GM18505 (cell line): ENCODE results near the gene MEPCE.

Source experiments
- ATAC-seq: cut with Tn5 transposase; IDR thresholded peaks from one replicate; pipeline ENCODE4 v1.9.1; 2021; ENCODE audit not compliant: unreplicated experiment
- POLR2A ChIP-seq: IDR thresholded peaks from 4 replicates; pipeline ENCODE4 v1.6.1; 2011; ENCODE audit warnings: borderline replicate concordance; ENCODE audit not compliant: insufficient read depth, insufficient read length; ENCODE audit errors: extremely low read depth

MEPCE gene

DNA sequence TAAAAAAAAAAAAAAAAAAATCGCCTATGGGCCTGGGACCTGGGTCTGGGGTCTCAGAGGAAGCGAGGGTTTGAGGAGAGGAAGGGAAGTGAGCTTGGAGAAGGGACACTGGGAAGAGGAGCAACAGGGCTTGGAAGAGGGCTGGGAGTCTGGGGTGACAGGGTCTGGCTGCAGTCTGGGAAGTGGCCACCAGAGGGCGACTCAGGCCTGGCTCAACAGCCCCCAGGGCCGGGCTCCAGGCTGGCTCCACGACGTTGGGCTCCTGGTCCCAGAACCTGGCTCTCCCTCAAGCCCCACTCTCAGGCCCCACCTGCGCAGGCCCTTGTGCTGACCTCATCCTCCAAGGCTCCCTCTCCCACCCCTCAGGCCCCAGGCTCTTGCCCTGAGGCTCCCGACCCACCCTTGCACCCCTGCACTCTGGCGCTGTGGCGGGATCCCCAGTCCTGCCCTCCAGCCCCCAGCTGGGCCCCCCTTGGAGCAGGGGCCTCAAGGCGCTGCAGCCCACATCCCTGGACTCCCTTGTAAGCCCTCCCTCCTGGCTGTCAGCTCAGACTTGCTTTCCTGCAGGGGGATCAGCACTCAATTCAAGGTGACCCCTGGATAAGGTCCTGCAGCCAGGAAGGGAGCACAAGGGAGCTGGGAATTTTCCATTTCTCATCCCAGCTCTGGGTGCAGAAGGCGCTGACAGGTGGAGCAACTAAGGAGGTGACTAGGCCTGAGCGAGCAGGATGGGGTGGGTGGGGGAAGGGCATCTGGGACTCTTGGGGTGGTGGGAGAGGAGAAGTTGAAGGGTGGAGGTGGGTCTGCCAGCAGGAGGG lies 39.8 kb downstream of the MEPCE start:
- ATAC-seq: no peak
- TF ChIP-seq POLR2A: peak; percentile 31

DNA sequence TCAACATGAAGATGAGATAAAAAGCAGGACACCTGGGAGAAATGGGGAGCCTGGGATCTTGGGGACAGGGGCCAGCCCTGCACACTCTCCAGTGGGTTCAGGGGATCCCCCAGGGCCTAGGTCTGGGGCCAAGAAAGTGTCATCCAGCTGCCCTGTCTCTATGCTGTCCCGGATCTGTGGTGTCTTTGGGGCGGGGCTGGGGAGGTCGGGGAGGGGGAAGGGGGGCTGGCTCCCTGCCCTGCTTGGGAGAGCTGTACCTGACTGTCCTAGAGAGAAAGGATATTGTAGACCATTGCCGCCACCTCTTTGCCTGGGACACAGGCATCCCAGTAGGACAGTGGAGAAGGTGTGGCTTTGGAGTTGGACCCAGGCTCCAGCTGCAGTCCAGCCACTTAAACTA lies 41.4 kb downstream of the MEPCE start:
- no peak for TF ChIP-seq POLR2A
- ATAC-seq: no peak

DNA sequence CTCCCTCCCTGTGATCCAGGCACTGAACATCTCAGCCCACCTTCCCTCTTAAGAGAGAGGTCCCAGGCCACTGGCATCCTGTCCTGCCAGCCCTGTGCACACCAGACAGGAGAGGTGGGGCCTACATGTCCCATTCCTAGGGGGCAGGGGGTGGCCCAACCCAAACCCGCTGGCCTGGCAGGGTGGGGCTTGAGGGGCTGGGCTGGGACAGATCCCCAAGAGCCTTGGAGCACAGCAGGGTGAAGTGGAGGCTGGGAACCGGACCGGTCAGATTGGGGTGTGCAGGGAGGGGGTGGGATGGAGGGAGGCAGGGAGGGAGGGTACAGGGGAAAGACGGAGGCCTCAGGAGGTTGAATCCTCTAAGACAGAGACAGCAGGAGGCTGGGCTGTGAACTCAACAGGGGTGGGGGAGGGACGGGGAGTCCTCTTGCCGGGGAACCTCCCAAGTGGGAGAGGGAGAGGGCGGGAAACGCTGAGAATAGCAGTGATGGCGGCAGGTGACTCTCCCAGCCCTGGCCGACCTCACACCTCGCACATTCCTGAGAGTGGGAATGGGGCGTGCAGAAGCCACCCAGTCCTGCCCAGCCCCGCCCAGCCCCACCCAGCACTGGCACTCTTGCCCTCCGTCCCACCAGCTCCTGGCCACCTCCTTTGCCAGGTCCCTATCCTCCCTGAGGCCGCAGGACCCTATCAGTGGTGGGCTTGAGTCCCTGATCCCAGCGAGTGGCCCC lies 42.7 kb downstream of the MEPCE start:
- ATAC-seq: no peak
- no peak for TF ChIP-seq POLR2A

DNA sequence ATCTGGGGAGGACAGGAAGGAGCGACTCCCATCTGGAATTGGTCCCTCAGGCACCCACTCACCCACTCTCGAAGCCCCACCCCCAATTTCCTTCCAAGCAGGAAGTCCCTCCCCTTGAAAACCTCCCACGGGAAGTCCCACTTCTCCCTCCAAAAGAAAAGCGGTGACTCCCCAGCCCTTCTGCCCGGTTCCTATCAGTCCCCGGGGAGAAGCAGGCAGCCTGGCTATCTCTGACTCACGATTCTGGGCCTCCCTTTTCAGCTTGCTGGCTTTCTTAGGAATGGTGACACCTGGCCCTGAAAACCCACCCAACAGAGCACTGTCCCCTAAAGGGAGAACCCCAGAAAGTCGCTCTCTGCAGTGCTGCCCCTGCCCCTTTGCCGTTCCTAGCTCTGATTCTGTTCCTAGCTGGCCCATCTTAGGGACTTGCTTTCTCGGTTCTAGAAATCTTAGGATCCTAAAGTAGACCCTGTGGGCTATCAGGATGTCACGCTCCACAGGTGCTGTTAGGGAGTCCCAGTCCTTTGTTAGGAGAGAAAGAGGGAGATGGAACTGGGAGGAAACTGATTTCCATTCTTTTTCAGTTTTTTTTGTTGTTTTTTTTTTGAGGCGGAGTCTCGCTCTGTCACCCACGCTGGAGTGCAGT lies 43.3 kb downstream of the MEPCE start:
- no peak for TF ChIP-seq POLR2A
- ATAC-seq: no peak

DNA sequence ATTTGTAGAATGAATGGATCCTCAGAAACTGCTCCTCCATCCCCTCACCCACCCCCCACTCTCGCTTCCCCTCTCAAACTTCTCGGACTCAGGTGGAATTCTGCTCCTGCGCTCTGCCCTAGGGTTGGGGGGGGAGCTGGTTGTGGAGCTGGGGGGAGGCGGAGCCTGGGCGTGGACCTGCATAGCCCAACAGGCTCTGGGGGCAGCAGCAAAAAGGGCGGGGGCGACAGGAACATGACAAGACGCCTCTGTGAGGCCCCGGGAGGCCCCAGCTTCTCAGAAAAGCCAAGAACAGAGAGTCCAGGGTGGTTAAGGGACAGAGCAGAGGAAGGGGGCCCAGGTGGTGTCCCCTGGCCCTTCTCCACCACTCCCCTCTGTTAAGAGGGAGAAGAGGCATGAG lies 45.9 kb downstream of the MEPCE start:
- no peak for ATAC-seq

DNA sequence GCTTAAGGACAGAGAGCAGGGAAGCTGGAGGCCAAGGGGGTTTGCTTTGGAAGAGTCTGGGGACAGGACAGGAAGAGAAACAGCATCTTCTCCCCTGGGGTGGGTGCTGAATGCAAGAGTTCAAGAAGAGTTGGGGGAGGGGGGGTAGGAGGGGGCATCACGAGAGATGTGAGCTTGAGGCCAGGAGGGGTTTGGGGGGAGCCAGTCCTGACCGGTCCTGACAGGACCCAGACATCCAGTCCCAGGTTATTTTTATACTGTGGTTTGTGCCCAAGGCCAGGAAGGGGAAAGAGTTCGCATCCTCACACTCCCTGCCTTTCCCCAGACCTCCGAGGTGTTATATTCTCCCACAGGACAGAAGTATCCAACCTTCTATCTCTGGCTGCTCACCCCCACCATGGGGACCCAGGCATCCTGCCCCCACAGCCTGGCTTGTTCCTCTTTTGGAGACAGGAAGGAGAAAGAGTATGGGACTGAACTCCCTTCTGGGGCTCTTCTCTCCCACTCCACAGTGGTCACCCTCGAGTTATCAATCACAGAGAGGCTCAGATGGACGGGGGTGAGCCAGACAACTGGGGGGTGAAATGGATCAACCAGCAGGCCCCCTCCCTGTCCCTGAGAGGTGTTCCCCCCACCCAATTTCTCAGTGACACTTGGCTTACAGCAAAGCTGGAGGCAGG lies 46.6 kb downstream of the MEPCE start:
- no peak for TF ChIP-seq POLR2A
- no peak for ATAC-seq

More for the DNA sequence above, 45.9 kb downstream of the MEPCE start:
- no peak for TF ChIP-seq POLR2A

DNA sequence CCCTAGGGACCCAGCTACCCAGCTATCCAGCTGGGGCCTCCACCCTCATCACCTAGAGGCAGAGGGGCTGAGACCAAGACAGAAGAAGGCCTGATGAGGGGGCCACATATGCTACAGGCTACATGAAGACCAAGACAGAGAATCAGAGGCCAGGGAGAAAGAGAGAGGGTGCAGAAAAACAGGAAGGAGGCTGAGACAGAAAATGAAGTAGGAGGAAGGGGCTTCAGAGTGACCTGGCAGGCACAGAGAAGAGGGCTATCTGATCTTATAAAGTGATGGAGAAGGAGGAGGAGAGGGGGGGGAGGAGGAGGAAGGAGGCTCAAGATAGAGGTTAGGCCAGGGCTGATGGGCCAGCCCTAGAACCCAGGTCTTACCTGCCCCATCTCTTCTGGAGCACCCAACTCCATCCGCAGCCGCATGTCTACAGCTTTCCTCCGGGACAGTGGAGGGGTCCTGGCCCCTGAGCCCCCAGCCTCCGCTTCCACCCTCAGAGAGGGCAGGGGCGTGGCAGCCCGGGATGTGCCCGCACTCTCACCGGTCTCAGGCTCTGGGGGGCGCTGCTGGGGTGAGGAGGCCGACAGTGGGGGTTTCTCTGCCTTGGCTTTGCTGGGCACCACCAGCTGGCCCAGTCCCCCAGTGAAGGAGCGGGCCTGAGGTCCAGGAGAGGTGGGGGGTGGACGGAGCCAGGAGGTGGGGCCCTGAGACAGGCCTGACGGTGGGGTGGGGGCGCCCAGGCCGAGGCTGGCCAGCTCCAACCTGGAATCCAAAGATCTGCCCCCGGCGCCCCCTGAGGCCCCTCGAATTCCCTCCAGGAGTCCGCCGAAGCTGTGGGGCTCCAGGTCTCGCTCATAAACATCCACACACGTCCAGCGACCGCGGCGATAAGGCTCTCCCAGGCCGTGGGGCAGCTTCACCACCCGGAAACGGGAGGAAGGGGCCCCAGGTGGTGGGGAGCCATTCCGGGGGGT lies 47.6 kb downstream of the MEPCE start:
- no peak for TF ChIP-seq POLR2A
- ATAC-seq: no peak

DNA sequence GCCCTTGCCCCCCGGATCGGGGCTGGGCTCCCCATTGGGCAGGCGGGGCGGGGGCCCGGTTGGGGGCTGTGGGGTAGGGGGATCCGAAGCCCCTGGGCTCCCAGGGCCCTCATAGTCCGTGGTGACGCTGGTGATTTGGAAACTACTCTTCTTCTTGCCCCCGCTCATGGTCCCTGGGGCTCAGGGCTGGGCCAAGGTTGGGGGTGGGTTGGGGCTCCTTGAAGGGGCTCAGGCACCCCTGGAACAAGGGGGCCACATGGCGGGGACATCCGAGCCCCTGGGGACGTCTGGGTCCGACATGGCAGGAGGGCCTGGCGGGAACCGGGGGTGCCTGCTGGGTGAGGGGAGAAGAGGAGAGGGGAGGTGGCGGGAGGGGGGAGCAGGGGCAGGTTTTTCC lies 48.2 kb downstream of the MEPCE start:
- no peak for ATAC-seq
- TF ChIP-seq POLR2A: no peak

DNA sequence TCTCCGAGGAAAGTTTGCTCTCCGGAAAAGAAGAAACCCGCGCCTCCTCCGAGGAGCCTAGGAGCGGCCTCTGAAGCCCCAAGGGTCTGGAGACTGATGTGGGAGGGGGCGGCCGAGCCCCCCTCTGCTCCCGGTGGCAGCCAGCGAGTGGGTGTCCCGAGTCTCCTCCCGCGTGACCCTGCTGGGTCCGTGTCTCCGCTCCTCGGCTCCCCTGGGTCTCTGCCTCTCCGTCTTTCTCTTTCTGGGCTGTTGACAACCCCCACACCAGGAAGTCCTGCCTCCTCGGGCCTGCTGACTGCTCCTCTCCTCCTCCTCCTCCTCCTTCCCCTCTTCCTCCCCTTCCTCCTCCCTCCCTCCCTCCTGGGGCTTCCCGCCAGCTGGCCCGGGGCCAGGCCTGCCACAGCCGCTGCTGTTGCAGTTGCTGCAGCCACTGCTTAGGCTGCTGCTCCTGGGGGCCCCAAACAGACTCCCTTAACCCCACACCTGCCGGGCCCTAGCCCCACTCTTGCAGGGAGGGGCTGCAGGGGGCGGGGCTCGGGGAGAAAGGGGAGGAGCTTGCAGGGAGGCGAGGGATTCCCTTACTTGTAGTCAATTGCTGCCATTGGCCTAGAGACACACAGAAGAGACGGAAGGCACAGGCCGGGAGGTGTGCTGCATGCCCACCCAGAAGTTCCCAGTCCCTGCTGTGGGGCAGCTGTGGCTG lies 49.5 kb downstream of the MEPCE start, which contains the start of gene TSC22D4:
TSS of gene TSC22D4 (minus strand) at position 257 of the 703 bp plus-strand sequence. CDS start 1,176 bp downstream, outside the sequence.
- peak; percentile 87 for TF ChIP-seq POLR2A
- ATAC-seq: peak; percentile 52

DNA sequence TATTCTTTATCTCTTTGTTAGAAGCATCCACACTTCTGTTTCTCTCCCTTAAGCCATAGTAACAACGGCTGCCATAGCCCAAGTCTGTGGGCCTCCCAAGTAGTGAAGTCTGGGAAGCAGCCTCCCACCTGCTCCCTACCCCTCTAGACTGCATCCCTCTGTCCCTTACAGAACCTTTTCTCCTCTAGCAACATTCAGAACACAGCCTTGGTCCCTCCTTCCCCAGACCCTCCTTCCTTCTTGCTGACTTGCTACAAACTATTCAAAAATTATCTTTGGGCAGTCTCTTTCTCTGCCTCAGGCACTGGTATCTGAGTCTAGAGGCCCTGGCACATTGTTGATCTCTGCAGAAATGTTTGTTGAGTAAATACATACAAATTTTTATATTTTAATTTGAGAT lies 51.8 kb downstream of the MEPCE start:
- TF ChIP-seq POLR2A: no peak
- ATAC-seq: no peak

DNA sequence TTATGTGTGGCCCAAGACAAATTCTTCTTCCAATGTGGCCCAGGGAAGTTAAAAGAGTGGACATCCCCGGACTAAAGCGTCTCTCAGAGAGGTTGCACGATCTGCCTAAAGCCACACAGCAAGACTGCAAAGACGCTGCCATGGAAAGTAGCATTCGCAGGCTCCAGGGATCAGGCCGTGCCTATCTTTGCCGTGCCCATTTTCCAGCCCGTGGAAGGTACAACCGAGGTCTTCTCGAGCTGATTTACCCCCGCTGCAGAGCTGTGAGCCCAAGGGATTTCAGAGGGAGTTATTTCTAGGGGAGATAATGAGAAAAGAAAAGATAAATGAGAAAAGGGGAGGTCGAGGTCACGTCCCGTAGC lies 53.1 kb downstream of the MEPCE start:
- no peak for ATAC-seq
- TF ChIP-seq POLR2A: no peak
